Renal pelvis (tissue), 12 donors: ENCODE data around the gene NDP. TPM values are rescaled to one million over a fixed set of nuclear protein-coding genes. Genes with fewer than 3 reads are reported as not detected.

Experiments
- DNase-seq: peaks from one replicate; pipeline ENCODE4 v3.0.0-alpha.2; 2013
- long read RNA-seq, 16 experiments: transcript quantifications; one replicate each; lab custom pipeline, GENCODE V29; 2026
- polyA plus RNA-seq, 3 donors: library from polyadenylated mRNA; unstranded; fragments of 120-200 nt; gene quantifications; one replicate each; pipeline ENCODE4 v1.2.1, GENCODE V29; 2013; ENCODE audit not compliant: insufficient read length in 3 of 3

NDP gene, protein sequence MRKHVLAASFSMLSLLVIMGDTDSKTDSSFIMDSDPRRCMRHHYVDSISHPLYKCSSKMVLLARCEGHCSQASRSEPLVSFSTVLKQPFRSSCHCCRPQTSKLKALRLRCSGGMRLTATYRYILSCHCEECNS
- polyA plus RNA-seq = 1 to 10 TPM; 1.2 to 3.3 (median 2.7) TPM
- long read RNA-seq, donor 1, partial matches to known transcripts = 0 of 1 reads
- long read RNA-seq, donor 1, other reads (novel, unspliced or antisense) = 0 of 1 reads
- long read RNA-seq, donor 2, partial matches to known transcripts = 0 of 2 reads
- long read RNA-seq, donor 2, other reads (novel, unspliced or antisense) = 0 of 2 reads
- long read RNA-seq, donor 3, partial matches to known transcripts = 0 of 3 reads
- long read RNA-seq, donor 3, other reads (novel, unspliced or antisense) = 0 of 3 reads
- long read RNA-seq, donor 4, partial matches to known transcripts = 0 of 2 reads
- long read RNA-seq, donor 4, other reads (novel, unspliced or antisense) = 0 of 2 reads
- long read RNA-seq, donor 5, partial matches to known transcripts = 0 of 1 reads
- long read RNA-seq, donor 5, other reads (novel, unspliced or antisense) = 0 of 1 reads
- long read RNA-seq, donor 6, partial matches to known transcripts = 0 of 1 reads
- long read RNA-seq, donor 6, other reads (novel, unspliced or antisense) = 0 of 1 reads
- long read RNA-seq, donor 7, partial matches to known transcripts = 0 of 2 reads
- long read RNA-seq, donor 7, other reads (novel, unspliced or antisense) = 0 of 2 reads
- long read RNA-seq, donor 8, partial matches to known transcripts = 0 of 2 reads
- long read RNA-seq, donor 8, other reads (novel, unspliced or antisense) = 0 of 2 reads
- long read RNA-seq, donor 9 = 0 reads
- long read RNA-seq, donor 10 = 0 reads
- long read RNA-seq, donor 11, partial matches to known transcripts = 0 of 1 reads
- long read RNA-seq, donor 11, other reads (novel, unspliced or antisense) = 0 of 1 reads
- long read RNA-seq, donor 12, partial matches to known transcripts = 0 of 1 reads
- long read RNA-seq, donor 12, other reads (novel, unspliced or antisense) = 0 of 1 reads
- long read RNA-seq, donor 13 = 0 reads
- long read RNA-seq, donor 14, partial matches to known transcripts = 0 of 4 reads
- long read RNA-seq, donor 14, other reads (novel, unspliced or antisense) = 0 of 4 reads
- long read RNA-seq, donor 15, partial matches to known transcripts = 0 of 1 reads
- long read RNA-seq, donor 15, other reads (novel, unspliced or antisense) = 0 of 1 reads
- long read RNA-seq, donor 16, partial matches to known transcripts = 0 of 2 reads
- long read RNA-seq, donor 16, other reads (novel, unspliced or antisense) = 0 of 2 reads

DNA sequence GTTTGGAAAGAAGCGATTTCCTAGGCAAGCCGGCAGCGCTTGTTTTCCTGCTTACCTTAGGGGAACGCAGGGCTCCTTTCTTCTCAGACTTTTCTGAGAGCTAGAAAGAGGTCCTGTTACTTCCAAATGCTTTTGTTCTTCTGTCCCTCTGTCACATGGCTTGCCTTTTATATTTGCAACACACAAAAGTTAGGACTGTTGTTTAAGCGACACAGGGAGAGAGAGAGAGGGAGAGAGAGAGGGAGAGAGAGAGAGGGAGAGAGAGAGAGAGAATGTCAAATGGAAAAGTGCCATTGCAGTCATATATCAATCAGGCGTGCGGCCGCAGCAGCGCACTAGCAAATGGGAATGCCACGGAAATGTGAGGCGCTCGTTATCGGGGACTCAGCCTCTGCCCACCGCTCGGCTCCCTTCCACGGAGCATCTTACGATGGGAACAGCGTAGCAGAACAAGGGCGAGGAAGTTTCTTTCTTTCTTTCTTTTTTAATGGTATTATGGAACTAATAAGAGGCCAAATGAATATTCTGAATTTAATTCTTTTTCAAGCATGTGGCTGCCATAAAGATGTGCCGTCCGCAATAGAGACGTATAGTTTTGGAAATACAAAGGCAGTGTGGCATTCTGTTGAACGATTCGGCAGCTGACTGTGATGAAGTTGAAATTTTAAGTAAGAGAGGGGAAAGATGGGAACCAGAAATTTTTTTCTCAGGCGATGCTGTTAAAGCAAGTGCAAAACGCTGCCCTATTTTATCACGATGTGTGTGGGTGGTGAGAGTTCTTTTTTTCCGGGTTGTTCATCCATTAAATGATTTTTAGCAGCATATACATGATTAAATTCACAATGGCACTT lies at the start of gene NDP:
Gene NDP, minus strand, starts transcription at position 142 of the 851 bp plus-strand sequence. CDS start 14,745 bp downstream, outside the sequence.
- DNase-seq = no peak

DNA sequence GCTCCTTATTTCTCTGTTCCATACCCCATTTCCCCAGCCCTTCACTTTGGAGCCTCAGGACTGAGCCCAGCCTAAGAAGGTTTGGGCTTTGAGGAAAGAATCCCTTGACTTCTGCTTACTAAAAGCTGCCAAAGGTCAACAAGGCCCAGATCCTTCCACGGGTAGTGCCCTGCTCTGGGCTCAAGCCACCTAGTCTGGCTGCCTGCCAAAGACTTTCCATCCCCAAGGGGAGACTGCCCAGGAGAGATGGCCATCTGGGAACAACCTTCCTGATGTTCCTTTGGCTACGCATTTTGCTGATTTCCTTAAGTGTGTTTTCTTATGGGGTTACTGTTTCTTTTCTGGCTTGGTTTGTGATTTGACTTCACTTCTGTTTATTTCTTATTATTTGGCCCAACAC lies 49.8 kb upstream of the NDP start:
- DNase-seq = no peak

DNA sequence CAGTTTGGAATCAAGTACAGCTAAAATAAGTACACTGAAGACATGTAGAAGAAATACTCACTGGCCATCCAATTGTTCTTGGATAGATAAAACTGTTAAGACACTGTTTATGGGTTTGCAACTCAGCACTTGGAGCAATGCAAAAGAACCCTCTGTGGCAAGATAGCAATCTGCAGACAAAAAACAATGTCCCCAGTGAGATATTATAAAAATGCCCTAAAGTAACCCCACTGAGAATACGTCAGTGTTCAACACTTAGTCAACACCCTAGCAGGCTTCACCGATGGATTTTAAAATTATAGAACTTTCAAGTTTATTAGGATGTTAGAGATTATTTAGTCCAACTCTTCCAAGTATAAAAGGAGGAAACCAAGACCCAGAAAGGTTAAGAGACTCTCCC lies 47.5 kb upstream of the NDP start:
- no peak for DNase-seq

DNA sequence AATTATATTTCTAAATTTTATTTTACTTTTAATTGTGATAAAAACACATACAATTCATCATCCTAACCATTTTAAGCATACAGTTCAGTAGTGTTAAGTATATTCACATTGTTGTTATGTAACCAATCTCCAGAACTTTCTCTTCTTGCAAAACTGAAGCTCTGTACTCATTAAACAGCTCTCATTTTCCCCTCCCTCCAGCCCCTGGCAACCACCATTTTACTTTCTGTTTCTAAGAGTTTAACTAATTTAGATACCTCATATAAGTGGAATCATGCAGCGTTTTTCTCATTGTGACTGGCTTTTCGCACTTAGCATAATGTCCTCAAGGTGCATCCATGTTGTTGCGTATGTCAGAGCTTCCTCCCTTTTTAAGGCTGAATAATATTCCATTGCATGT lies 46.7 kb upstream of the NDP start:
- no peak for DNase-seq

DNA sequence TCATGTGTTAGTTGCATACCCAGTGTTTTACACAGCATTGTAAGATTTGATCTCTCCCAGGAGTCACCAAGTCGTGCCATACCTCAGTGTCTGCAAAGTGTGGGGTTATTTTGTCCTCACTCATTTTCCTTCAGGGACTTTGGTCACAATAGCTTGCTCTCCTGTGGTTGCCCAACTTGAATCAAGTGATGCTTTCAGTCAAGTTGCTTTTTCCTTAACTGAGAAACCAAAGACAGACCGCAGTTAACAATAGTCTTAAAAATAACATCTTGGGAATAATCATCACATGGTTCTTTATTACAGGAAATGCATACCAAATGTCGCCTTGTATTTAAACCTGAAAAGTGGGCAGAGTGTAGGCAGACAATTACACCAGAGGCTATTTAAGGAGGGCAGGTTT lies 44.5 kb upstream of the NDP start:
- no peak for DNase-seq

DNA sequence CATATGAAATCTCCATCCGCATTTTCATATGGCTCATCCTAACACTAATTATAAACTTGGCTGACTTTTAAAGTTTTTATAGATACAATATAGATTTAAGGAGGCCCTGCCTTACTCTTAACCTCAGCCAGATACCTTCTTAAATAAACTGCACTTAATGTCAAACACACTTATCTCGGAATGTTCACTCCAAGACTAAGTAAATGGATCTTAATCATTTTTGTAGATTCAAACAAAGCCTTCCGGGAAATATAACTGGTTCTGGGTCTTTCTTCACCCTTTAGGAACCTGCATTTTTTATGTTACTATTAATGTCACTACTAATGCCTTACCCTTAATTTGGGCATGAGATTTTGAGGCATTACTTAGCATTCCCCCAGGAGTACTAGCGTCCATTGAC lies 43.7 kb upstream of the NDP start:
- no peak for DNase-seq

DNA sequence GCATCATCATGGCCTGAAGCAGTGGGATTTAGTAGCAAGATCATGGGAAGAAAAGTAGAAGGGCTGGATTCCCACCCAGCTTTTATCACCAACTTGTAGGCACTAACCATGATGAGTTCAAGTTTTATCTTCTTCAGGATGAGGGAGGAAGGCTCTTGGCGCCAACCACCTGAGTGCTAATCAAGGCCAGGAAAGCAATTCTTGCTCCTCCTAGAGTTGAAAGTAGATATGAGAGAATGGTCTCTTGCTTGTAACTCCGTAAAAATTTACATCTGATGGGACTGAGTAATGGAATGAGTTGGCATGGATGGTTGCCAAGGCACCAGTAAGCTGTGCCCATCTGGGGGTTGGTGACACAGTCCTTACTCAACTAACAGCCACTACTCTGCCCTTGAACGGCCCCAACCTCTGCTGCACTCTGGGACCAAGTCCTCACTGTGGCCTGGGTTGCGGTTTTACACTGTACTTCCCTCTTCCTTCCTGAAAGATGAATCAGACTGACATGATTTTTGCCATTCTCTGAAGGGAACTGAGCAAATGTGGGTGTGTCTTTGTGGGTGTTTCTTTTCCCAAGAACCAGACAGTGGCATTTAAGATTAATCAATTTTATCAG lies 39.4 kb upstream of the NDP start:
- DNase-seq = no peak

DNA sequence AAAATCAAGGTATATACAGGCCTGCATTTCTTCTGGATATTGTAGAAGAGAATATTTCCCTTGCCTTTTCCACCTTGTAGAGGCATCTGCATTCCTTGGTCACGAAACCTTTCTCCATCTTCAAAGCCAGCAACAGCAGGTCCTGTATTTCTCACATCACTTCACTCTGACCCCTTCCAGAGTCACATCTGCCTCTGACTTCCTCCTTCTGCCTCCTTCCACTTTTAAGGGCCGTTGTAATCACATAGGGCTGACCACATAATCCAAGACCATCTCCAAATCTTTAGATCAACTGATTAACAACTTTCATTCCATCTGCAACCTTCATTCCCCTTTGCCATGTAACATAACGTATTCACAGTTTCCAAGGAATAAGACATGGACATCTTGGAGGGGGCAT lies 38.3 kb upstream of the NDP start:
- DNase-seq = no peak

DNA sequence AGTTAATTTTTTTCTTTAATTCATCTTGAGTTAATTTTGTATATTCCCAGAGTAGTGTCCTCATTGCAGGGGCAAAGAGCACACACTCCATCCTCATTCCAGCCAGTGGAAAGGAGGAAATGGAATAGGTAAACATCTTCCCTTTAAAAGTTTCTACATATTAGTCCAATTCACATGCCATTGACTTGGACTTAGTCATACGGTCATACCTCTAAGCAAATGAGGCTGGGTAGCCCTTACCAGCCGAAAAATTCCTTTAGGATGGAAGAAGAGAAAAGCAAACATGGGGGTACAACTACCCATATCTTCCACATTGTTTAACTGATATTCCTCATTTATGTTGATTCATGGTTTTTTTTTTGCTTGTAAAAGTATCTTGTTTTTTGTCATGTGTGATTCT lies 37.4 kb upstream of the NDP start:
- DNase-seq = no peak

DNA sequence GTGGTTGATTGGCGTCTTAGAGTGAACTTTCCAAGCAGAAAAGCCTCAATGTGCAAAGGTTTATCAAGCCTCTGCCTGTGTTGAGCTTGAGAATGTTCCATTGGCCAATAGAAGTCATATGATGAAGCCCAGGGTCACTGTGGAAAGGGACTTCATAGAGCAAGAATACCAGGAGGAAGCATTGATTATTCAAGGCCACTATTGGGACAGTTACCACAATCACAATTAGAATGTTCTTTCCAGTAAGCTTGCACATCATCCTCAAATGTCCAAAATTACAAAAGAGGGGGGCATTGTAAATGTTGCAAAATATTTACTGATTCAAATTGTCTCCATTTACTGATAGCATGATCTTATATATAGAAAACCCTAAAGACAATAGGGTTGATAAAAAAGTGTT lies 32.9 kb upstream of the NDP start:
- DNase-seq = no peak

DNA sequence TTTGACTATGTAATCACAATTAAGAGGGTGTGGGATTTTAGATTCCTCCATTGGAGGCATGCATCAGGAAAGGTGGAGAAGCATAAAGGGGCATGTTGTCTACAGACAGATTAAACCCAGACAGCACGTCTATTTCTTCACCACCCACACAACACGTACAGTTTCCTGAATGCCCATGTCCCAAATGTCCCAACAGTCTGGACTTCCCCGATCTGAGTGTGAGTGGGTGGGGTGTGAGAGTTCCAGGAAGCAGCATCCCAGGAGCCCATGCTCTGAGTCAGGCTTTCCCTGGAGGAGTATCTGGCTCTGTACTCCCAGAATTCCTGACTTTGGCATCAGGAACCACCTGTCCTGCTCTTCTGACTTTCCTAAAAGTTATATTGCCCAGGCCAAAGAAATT lies 30.8 kb upstream of the NDP start:
- DNase-seq = no peak

DNA sequence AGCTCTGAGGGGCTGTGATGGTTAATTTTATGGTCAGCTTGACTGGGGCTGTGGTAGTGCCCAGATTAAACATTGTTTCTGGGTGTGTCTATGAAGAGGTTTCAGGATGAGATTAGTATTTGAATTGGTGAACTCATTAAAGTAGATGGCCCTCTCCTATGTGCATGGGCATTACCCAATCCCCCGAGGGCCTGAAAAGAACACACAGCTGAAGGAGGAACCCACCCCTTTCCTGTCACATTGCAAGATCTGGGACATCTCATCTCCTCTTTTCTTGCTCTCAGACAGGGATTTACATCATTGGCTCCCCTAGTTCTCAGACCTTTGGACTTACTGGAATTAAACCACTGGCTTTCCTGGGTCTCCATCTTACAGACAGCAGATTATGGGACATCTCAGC lies 29.4 kb upstream of the NDP start:
- DNase-seq = no peak

DNA sequence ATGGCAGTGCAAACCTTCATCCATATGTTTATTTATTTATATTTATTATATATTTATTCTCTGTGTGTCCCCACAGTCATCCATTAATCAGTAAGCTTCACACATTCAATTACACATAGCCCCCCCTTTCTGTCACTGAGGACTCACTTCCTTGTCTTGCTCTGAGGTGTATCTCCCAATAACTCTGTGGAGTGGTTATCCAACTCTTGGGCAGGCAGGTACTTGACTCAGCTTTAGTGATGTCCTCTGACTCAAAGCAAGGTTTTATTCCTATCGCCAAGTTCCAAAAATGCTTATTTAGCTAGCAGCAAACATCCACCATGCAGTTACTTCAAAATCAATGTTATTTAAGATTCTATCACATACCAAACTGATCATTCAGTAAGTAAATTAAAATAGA lies 25.2 kb upstream of the NDP start:
- DNase-seq = no peak

DNA sequence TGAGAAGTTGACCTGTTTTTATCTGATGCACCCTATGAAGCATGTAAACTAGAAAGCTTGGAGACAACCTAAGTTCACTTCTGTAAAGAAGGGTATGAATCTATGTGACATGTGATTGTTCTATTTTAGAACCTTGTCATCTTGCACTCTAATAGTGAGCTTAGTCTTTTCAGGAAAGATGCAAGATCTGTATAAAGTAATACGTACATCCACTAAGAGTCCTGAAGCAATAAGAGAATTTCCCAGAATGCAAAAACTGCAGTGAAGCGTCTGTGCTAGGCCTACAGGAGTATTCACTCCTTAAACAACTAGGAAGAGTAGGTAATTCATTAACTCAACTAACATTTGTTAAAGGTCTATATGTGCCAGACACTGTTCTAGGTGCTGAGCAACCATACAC lies 23.3 kb upstream of the NDP start:
- no peak for DNase-seq

DNA sequence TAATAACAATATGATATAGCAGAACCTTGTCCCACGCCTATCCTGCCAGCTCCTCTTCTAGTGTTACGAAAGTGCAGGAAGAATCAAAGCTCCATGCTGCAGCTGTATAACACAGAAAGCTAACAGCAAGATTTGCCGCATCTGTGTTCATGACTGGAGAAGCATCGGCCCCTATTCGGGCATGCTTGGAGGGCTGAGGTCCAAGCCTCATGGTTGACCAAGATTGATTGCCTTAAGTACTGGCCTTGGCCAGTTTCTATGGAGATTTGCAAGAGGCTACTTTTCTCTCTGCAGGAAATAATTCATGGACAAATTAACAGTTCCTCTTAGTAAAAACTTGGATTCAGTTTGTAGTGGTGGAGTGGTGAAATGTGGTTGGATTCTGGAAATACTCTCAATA lies 12.9 kb upstream of the NDP start:
- DNase-seq = no peak

DNA sequence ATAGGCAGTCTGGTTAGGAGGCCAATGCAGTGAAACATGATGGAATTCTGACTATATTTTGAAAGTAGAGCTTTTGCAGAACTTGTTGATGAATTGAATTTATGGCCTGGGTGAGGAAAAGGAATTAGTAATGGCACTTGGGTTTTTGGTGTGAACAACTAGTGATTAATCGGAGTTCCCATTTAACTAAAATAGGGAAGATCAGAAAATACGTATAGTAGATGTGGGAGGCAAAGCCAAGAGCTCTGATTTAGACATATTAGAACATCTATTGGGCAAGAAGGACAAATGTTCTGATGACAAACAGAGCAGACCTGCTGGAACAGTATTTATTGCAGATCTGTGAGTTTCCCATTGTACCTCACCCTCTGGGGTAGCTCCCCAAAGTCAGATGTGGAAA lies 12.3 kb upstream of the NDP start:
- no peak for DNase-seq

DNA sequence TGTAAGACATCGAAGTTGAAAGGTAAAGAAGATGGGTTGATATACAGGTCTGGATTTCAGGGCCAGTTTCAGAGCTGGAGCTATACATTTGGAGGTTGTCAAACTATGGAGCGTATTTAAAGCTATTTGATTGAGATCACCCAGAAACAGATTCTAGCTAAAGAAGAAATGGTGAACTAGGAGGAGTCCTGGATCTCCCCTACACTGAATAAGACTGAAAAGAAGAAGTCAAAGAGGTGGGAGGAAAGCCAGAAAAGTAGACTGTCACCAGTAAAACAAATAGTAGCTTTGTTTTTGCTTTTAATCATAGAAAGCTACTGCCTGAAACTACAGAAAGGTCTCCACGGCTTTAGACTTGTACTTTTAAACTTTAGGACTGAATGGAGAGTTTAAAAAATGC lies 5.0 kb upstream of the NDP start:
- no peak for DNase-seq

DNA sequence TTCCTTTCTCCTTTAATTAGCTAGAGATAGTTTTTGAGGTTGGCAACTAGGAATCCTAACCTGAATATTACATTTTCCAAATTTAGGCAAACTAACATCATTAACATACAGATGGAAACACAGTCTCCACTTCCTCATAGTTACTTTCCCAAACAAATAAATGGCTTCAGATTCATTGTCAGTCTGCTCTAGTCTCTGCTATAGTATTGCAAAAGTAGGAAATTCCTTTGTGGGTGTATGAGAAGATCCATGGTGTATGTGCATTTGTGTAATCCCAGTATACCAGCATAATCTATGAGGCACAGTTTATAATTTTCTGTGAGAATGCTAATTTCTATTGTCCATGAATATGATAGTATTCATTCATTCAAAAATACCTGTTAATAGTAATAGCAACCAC lies 3.0 kb upstream of the NDP start:
- DNase-seq = no peak

DNA sequence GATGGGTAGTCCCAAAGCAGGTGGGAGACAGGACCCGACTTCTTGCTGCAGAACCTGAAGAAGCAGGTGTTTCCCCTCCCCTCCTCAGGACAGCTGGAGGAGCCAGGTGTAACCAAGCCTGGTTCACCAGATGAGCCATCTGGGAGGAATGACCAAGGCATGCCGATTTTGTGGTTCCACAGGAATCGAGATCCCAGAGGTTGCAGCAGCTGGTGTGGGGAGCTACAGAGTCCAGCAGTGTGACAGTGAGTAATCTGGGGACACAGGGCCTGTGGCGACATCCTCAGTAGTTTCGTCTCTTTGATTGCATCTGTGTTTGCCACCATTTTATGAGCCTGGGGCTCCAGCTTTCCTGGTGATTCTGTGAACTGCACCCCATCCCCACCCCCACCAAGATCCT lies 2.6 kb upstream of the NDP start:
- DNase-seq = no peak

DNA sequence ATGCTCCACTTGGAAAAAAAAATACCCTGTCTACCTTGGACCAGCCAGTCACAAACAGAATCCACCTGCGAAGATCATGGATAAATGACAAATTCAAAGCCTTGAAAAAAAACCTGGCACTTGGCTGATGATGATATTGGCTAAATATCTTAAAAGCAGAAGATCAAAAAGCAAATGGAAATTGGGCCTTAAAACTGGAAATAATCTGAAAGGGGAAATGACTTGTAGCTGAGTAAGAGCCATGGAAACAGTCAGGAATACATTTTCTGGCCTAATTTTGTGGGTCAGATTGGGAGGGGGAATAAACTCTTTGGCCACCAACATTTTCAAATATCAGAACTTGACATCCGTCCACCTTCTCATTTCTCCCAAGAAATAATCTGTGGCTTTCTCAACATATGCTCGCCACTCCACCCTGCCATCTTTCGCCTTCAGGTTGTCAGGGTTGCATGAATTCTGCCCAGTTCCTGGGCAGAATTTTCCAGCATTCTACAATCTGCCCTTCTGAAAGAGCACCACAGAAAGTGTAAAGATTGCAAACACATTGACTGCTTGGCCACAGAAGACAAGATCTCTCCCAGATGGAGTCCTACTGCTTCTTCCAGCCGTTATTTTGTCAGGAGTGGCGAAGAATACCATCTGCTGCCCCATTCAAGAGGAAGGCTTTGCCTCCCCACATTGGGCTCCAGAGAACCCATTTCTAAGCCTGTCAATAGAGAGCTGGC lies 1.7 kb upstream of the NDP start:
- no peak for DNase-seq
